Upper lobe of right lung (tissue), 1 donor: ENCODE results near the gene FMNL2. TPM values are rescaled to one million over a fixed set of nuclear protein-coding genes. Genes with fewer than 3 reads are reported as not detected.

ENCODE experiments used
- ATAC-seq: fragments of 200-7000 bp; cut with Tn5 transposase; one replicate; pipeline ENCODE4 v1.9.1; 2020; ENCODE audit warnings: mild to moderate bottlenecking, moderate library complexity
- DNase-seq: peaks from one replicate; pipeline ENCODE4 v3.0.0-alpha.2; 2020
- H3K27ac ChIP-seq: fragments of 200-600 bp; one replicate; pipeline ENCODE4 v1.8.0; 2022
- H3K27me3 ChIP-seq: fragments of 200-600 bp; one replicate; pipeline ENCODE4 v1.8.0; 2022; ENCODE audit warnings: mild to moderate bottlenecking
- H3K36me3 ChIP-seq: fragments of 200-600 bp; one replicate; pipeline ENCODE4 v1.8.0; 2022
- H3K4me1 ChIP-seq: fragments of 200-600 bp; one replicate; pipeline ENCODE4 v1.8.0; 2022
- H3K4me3 ChIP-seq: fragments of 200-600 bp; one replicate; pipeline ENCODE4 v1.8.0; 2022; ENCODE audit warnings: mild to moderate bottlenecking
- H3K9me3 ChIP-seq: fragments of 200-600 bp; one replicate; pipeline ENCODE4 v1.8.0; 2022
- intact Hi-C: fragments of 100-400 bp; cut with DNase I; formaldehyde crosslinking; loops from one replicate; pipeline ENCODE4 v1.11.0; 2022
- total RNA-seq: library from RNA; stranded (reverse); fragmentation: NEBNext Ultra II Directional; extraction: Animal tissue kit (Norgen Biotek cat#: 25700); gene quantifications from one replicate; pipeline ENCODE4 v1.2.1, GENCODE V29; 2021
- TF ChIP-seq, protein P1 (sequence below): fragments of 200-600 bp; IDR thresholded peaks from one replicate; pipeline ENCODE4 v1.8.0; 2022; ENCODE audit warnings: antibody characterized with exemption
- donor health status: DM: no; HTN: yes; CAD: no; lungs with severe emphysema.

The FMNL2 gene
- total RNA-seq, 1 donor from 2014 or later: 69.5 TPM

DNA sequence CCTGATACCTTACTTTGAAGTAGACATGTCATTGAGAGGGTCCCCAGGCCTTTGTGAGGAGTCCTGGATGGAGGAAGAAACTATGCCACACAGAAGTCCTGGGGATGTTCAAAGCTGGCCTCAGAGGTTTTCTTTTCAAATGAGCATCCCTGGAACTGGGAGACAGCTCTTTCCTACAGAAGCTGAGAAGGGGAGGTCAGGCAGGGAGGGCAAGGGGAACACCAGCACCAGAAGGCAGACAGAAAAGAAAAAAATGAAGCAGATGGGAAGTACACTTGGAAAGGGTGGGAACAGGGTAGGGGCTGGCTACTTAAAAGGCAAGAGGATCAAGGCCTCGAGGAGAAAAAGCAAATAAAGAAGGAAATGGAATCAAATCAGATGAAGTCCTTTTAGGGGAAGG is 120.0 kb downstream of the FMNL2 start:
- TF ChIP-seq, protein P1, sequence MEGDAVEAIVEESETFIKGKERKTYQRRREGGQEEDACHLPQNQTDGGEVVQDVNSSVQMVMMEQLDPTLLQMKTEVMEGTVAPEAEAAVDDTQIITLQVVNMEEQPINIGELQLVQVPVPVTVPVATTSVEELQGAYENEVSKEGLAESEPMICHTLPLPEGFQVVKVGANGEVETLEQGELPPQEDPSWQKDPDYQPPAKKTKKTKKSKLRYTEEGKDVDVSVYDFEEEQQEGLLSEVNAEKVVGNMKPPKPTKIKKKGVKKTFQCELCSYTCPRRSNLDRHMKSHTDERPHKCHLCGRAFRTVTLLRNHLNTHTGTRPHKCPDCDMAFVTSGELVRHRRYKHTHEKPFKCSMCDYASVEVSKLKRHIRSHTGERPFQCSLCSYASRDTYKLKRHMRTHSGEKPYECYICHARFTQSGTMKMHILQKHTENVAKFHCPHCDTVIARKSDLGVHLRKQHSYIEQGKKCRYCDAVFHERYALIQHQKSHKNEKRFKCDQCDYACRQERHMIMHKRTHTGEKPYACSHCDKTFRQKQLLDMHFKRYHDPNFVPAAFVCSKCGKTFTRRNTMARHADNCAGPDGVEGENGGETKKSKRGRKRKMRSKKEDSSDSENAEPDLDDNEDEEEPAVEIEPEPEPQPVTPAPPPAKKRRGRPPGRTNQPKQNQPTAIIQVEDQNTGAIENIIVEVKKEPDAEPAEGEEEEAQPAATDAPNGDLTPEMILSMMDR: no peak
- no peak overlapping the region for H3K4me3 ChIP-seq
- H3K27ac ChIP-seq: no peak overlapping the region
- H3K27me3 ChIP-seq: no peaks in the 10 kb centered on the region
- H3K36me3 ChIP-seq: no peaks in the 10 kb centered on the region
- no peaks in the 10 kb centered on the region for H3K9me3 ChIP-seq
- no peaks in the 10 kb centered on the region for H3K4me1 ChIP-seq
- DNase-seq (no peak), ATAC-seq (no peak)
- intact Hi-C loops: no loop called here

DNA sequence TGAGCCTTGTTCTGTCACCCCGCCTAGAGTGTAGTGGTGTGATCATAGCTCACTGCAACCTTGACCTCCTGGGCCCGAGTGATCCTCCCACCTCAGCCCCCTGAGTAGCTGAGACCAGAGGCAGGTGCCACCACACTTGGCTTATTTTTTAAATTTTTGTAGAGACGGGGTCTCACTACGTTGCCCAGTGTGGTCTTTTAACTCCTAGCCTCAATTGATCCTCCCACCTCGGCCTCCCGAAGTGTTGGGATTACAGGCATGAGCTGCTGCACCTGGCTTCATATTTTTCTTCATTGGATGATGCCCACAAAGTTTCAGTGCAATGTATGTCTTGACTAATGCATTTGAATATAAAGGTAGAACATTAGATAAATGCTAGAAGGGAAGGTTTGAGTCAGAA is 120.8 kb downstream of the FMNL2 start:
- Histone ChIP-seq H3K4me3 (no peak overlapping the region), H3K9me3 (no peaks in the 10 kb centered on the region), H3K27ac (no peak overlapping the region), H3K27me3 (no peaks in the 10 kb centered on the region), H3K4me1 (no peaks in the 10 kb centered on the region), H3K36me3 (no peaks in the 10 kb centered on the region)
- intact Hi-C loops: no loop called here
- TF ChIP-seq, protein P1: no peak
- ATAC-seq: no peak
- DNase-seq: no peak

DNA sequence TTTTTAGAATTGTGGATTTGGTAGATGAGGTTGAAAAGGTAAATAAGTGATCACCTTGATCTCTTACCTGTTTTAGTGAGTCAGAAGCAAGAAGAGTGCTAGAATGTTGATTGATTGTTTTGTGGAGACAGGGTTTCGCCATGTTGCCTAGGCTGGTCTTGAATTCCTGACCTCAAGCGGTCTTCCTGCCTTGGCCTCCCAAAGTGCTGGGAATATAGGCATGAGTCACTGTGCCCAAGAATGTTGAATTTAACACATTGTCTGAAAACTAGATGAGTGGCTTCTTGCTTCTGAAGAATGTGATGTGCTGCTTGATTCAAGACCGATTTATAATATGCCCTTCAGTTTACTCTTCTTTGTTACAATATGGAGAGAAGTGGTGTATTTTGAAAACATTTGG is 121.3 kb downstream of the FMNL2 start:
- H3K4me1 ChIP-seq: no peaks in the 10 kb centered on the region
- TF ChIP-seq, protein P1: no peak
- DNase-seq (no peak), ATAC-seq (no peak)
- H3K36me3 ChIP-seq: no peaks in the 10 kb centered on the region
- H3K27ac ChIP-seq: no peak overlapping the region
- H3K27me3 ChIP-seq: no peaks in the 10 kb centered on the region
- intact Hi-C loops: no loop called here
- H3K9me3 ChIP-seq: no peaks in the 10 kb centered on the region
- no peak overlapping the region for H3K4me3 ChIP-seq

DNA sequence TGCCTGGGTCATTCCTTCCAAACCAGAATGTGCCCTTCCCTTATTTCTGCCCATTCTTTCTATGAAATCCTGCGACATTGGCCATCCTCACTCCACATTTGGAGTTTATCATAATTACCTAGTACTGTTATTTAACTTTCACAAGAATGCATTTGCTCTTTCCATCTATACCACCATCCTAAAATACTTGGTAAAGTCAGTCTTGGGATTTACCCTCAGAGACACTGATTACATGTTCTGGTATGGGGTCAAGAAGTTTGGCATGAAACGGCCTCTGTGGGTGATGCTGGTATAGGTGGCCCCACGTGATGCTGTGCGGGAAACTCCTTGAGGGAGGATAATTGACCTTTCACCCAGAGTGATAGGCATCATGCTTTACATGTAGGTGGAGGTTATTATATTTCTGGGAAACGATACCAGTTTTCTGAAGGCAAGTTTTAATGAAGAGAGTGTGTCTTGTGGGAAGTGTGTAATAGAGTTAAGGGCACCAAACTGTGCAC is 123.5 kb downstream of the FMNL2 start:
- intact Hi-C loops: no loop called here
- Histone ChIP-seq H3K36me3 (no peaks in the 10 kb centered on the region), H3K27ac (no peak overlapping the region), H3K4me3 (no peak overlapping the region), H3K4me1 (no peaks in the 10 kb centered on the region), H3K27me3 (no peaks in the 10 kb centered on the region), H3K9me3 (no peaks in the 10 kb centered on the region)
- no peak for ATAC-seq
- TF ChIP-seq, protein P1: no peak
- DNase-seq: no peak

DNA sequence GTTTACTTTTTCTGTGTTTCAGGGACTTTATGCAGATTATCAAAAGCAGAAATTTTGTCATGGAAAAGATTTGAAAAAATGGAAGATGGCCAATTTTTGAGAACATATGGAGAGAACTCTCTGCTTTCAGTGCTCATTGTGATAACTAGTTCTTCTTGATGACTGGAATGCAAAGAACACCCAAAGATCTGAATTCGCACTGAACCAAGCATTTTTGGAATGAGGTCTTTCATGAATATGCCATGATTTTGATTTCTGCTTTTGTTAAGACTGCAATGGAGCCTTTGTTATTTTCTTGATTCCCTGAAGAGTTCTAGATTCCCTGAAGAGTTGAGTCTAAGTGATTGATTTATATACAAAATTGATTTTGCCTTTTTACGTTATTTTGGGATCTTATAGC is 124.1 kb downstream of the FMNL2 start:
- Histone ChIP-seq H3K36me3 (no peaks in the 10 kb centered on the region), H3K4me1 (no peaks in the 10 kb centered on the region), H3K27ac (no peak overlapping the region), H3K4me3 (no peak overlapping the region), H3K9me3 (no peaks in the 10 kb centered on the region), H3K27me3 (no peaks in the 10 kb centered on the region)
- intact Hi-C loops: no loop called here
- ATAC-seq: no peak
- TF ChIP-seq, protein P1: no peak
- DNase-seq: no peak

DNA sequence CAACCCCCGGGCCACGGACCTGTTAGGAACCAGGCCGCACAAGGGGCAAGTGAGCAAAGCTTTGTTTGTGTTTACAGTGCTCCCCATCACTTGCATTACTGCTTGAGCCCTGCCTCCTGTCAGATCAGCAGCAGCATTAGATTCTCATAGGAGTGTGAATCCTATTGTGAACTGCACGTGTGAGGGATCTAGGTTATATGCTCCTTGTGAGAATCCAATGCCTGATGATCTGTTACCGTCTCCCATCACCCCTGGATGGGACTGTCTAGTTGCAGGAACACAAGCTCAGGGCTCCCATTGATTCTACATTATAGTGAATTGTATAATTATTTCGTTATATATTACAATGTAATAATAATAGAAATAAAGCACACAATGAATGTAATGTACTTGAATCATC is 125.6 kb downstream of the FMNL2 start:
- intact Hi-C loops: no loop called here
- no peak overlapping the region for H3K27ac ChIP-seq
- DNase-seq (no peak), ATAC-seq (no peak)
- H3K27me3 ChIP-seq: no peaks in the 10 kb centered on the region
- TF ChIP-seq, protein P1: no peak
- H3K4me1 ChIP-seq: peaks cover 10% of the 10 kb centered on the region
- H3K36me3 ChIP-seq: no peaks in the 10 kb centered on the region
- no peak overlapping the region for H3K4me3 ChIP-seq
- no peaks in the 10 kb centered on the region for H3K9me3 ChIP-seq
